ENCODE data around the gene CAMTA1. TPM values are rescaled to one million over a fixed set of nuclear protein-coding genes. Genes with fewer than 3 reads are reported as not detected.

CAMTA1 gene
- total RNA-seq, 1 donor from 2014 or later = 47.9 TPM

DNA sequence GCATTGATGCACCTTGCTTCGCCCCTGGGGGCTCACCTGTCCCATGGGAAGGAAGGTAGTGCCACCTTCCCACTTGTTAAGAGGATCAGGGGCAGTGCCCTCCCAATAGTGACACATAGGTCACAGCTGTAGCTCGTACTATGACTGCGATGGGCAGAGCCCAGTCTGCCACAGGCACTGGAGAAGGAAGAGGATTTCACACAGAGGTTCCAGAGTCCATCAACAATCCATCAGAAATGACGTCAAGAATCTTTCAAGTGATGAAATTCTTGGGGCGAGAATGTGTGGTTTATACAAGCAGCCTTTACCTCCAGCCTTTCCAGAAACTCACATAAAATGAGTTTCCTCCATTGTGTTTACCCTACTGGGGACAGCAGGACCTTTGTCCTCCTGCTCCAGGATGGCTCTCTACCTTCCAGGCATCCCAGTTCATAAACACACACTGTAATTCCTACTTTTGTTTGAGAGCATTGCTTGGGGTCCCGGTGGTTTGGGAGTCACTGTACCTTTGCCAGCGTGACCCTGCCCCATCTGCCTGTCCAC lies 725.2 kb downstream of the CAMTA1 start:
- DNase-seq (peak; percentile 21), ATAC-seq (no peak)
- Histone ChIP-seq H3K27ac (no peak overlapping the region), H3K4me1 (no peaks in the 10 kb centered on the region), H3K4me3 (no peak overlapping the region), H3K9me3 (no peaks in the 10 kb centered on the region), H3K27me3 (ENCODE audit: low read depth) (no peaks in the 10 kb centered on the region), H3K36me3 (no peaks in the 10 kb centered on the region)
- intact Hi-C loops (cut with DNase I) = no loop called here
- TF ChIP-seq, protein P1, sequence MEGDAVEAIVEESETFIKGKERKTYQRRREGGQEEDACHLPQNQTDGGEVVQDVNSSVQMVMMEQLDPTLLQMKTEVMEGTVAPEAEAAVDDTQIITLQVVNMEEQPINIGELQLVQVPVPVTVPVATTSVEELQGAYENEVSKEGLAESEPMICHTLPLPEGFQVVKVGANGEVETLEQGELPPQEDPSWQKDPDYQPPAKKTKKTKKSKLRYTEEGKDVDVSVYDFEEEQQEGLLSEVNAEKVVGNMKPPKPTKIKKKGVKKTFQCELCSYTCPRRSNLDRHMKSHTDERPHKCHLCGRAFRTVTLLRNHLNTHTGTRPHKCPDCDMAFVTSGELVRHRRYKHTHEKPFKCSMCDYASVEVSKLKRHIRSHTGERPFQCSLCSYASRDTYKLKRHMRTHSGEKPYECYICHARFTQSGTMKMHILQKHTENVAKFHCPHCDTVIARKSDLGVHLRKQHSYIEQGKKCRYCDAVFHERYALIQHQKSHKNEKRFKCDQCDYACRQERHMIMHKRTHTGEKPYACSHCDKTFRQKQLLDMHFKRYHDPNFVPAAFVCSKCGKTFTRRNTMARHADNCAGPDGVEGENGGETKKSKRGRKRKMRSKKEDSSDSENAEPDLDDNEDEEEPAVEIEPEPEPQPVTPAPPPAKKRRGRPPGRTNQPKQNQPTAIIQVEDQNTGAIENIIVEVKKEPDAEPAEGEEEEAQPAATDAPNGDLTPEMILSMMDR (IDR thresholded peaks at IDR 0.05) = no peak

DNA sequence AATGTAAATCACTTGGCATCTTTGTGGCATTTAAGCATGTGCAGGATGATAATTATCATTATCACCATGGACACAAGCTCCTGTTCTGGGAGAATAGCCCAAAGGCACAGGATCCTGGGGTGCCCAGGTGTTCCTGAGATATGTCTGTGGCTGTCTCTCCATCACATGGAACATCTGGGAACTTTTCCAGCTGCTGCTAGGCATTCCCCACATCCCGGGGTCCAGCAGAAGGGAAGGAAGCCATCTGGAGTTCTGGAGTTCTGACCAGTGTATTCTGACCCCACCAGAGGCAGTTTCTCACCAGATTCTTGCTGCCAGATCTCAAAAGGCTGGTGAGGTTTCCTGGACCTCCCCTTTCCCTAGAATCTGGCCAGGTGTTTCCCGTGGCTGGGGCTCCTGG lies 726.1 kb downstream of the CAMTA1 start:
- intact Hi-C loops (cut with DNase I) = no loop called here
- Histone ChIP-seq H3K4me1 (no peaks in the 10 kb centered on the region), H3K4me3 (no peak overlapping the region), H3K27me3 (ENCODE audit: low read depth) (no peaks in the 10 kb centered on the region), H3K36me3 (no peaks in the 10 kb centered on the region), H3K9me3 (no peaks in the 10 kb centered on the region), H3K27ac (no peak overlapping the region)
- ATAC-seq = no peak
- TF ChIP-seq, protein P1 (IDR thresholded peaks at IDR 0.05) = no peak
- DNase-seq = no peak

DNA sequence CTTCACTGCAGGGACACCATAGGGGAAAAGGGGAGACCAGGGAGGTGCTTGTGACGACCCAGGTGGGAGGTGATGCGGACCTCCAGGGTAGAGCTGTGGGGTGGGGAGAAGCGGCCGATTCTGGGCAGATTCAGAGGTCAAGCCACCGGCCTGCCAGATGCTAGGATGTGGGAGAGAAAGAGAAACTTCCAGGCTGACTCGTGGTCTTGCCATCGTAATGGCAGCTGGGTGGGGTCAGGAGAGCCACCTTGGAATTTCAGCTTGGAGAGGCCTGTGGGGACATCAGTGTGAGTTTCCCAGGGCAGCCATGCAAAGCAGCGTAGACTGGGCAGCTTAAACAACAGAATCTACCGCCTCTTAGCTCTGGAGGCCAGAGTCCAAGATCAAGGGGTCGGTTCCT lies 727.8 kb downstream of the CAMTA1 start:
- TF ChIP-seq, protein P1 (IDR thresholded peaks at IDR 0.05) = no peak
- no peak overlapping the region for H3K4me3 ChIP-seq
- ATAC-seq = no peak
- no peak overlapping the region for H3K27ac ChIP-seq
- intact Hi-C loops (cut with DNase I) = no loop called here
- no peaks in the 10 kb centered on the region for H3K4me1 ChIP-seq
- no peaks in the 10 kb centered on the region for H3K36me3 ChIP-seq
- H3K27me3 ChIP-seq (ENCODE audit: low read depth) = no peaks in the 10 kb centered on the region
- DNase-seq = peak; percentile 15
- no peaks in the 10 kb centered on the region for H3K9me3 ChIP-seq

DNA sequence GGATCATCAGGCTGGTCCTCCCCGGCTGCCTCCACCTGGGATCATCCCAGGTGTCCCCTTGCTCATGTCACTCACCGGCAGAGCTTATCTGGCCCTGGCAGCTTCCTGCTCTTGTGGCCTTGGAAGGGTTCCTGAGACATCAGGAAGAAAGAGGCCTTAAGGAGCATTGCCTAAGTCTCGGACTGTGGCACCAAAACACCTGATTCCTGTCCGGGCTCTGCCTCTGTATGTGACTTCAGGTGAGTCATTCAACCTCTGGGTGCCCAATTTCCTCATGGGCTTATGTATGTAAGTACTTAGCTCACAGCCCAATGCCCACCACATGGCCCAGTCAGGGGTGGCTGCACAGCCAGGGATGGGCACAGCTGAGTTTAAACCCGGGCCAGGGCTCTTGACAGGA lies 729.9 kb downstream of the CAMTA1 start:
- no peaks in the 10 kb centered on the region for H3K27me3 ChIP-seq (ENCODE audit: low read depth)
- DNase-seq = peak; percentile 21
- H3K27ac ChIP-seq = no peak overlapping the region
- no peaks in the 10 kb centered on the region for H3K36me3 ChIP-seq
- no peak overlapping the region for H3K4me3 ChIP-seq
- no peaks in the 10 kb centered on the region for H3K9me3 ChIP-seq
- ATAC-seq = peak; percentile 17 to 37
- no peaks in the 10 kb centered on the region for H3K4me1 ChIP-seq
- intact Hi-C loops (cut with DNase I) = no loop called here
- TF ChIP-seq, protein P1 (IDR thresholded peaks at IDR 0.05) = no peak

DNA sequence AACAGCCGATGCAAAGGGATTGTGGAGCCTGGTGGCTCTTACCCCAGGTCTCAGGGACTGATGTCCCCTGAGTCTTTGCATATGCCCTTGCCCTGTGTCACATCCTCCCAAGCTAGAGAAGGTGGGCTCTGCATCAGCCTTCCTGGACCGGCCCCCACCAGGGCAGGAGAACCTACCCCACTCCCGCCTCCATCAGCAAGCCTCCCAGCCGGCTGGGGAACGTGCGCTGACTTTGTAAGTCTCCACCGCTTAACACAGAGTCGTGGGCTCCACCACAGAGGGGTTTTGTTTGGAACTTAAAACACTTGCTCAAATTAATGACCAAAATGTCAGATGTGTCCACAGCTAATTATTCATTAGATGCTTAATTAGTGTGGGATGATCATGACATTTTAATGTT lies 730.6 kb downstream of the CAMTA1 start:
- H3K9me3 ChIP-seq = no peaks in the 10 kb centered on the region
- TF ChIP-seq, protein P1 (IDR thresholded peaks at IDR 0.05) = no peak
- DNase-seq = peak; percentile 15
- H3K4me3 ChIP-seq = no peak overlapping the region
- intact Hi-C loops (cut with DNase I) = no loop called here
- no peak overlapping the region for H3K27ac ChIP-seq
- H3K36me3 ChIP-seq = no peaks in the 10 kb centered on the region
- H3K27me3 ChIP-seq (ENCODE audit: low read depth) = no peaks in the 10 kb centered on the region
- no peak for ATAC-seq
- H3K4me1 ChIP-seq = no peaks in the 10 kb centered on the region

DNA sequence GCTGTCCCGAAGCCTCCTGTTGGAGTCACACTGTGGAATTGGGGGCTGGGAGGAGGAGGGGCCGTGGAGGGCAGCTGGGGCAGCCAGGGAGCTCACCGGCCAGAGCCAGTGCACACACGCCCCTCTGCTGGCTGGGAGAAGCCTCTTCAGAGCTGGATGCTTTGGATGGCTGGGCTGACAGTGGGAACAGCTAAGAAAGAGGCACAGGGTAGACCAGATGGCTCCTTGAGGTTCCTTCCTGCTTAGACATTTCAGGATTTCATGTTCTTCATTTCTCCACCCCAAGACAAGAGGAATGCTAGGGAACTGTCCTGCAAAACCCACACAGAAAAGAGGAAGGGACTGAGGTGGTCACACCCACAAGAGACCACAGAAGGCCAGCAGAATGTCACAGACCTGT lies 731.1 kb downstream of the CAMTA1 start:
- ATAC-seq (no peak), DNase-seq (peak; percentile 26)
- H3K36me3 ChIP-seq = no peaks in the 10 kb centered on the region
- TF ChIP-seq, protein P1 (IDR thresholded peaks at IDR 0.05) = no peak
- no peaks in the 10 kb centered on the region for H3K9me3 ChIP-seq
- intact Hi-C loops (cut with DNase I) = no loop called here
- H3K27me3 ChIP-seq (ENCODE audit: low read depth) = no peaks in the 10 kb centered on the region
- no peak overlapping the region for H3K27ac ChIP-seq
- H3K4me3 ChIP-seq = no peak overlapping the region
- H3K4me1 ChIP-seq = no peaks in the 10 kb centered on the region

Data from lower lobe of right lung (tissue), 2 donors.